ENCODE measurements around the gene OR6C65.

OR6C65 gene

DNA sequence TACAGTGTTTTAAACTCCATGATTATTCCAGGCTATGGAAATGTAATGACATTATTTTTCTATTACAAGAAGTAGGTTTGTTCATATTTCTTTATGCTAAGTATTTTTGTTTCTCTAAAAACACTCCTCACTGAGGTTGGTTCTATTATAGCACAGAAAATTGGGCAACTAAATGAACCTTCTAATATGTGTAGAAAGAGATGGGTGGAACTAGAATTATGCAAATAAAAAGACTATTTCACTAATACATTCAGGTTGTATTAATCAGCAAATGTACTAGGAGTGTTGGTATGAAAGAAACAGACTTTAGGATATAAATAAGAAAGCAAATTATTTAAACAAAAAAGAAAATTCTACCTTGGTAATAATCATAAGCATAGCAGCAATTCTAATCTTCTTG, 48.5 kb downstream of the OR6C65 start:
- DNase-seq, result no peak

All from stimulated activated CD8-positive, alpha-beta memory T cell treated with anti-CD3 and anti-CD28 coated beads, Interleukin-4, amount 100 ng/mL, for 48 hours (primary cell).